ENCODE measurements around the gene LDAF1. TPM values are rescaled to one million over a fixed set of nuclear protein-coding genes. Genes with fewer than 3 reads are reported as not detected.
"Not testable (repeated sequence)": the region's sequence is repeated elsewhere in the genome, so short reads cannot be mapped to it uniquely, and the experiment has no call there.

The LDAF1 gene
- total RNA-seq (2014; rRNA removed; shearing (Covaris generic)), result 6.0 and 10.9 TPM in 2 replicates

- peak; percentile 79 for DNase-seq (ENCODE audit: low read depth)
Measured at GRCh38 chr16:21158208-21159110, at the start of gene LDAF1. Gene LDAF1, plus strand, starts transcription at chr16:21158674. Its CDS starts 2,509 bp downstream, at chr16:21161183.

- not testable (repeated sequence) for DNase-seq (ENCODE audit: low read depth)
Measured at GRCh38 chr16:21115551-21115950, 42.9 kb upstream of the LDAF1 start.

DNA sequence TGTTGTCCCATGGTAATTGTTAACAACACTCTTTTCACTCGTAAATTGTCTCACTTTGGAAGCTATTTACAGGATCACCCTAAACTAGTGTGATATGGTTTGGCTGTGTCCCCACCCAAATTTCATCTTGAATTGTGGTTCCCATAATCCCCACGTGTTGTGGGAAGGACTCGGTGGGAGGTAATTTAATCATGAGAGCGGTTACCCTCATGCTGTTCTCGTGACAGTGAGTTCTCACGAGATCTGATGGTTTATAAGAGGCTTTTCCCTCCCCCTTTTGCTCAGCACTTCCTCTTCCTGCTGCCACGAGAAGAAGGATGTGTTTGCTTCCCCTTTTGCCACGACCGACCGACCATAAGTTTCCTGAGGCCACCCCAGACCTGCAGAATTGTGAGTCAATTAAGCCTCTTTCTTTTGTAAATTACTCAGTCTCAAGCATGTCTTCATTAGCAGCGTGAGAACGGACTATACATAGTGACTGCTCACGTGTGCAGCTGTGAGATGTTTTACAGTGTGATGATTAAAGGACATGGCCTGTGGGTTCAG lies 42.3 kb upstream of the LDAF1 start:
- DNase-seq (ENCODE audit: low read depth), result peak; percentile 10

DNA sequence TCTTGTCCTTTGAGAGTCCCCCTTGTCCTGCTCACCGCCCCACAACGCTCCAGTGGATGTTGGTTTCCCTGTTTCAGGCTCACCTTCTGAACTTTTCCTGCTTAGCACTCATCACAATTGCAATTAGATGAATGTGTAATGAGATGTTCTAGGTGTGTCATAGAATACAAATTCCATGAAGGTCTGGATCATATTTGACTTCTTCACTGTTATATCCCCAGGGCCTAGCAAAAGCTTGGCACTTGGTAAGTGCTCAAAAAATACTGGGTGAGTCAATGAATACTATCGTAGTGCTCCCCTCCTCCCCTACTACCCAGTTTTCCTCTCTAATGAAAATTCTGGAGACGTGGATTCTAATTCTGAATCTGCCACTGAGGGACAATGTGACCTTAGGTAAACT lies 40.9 kb upstream of the LDAF1 start:
- no peak for DNase-seq (ENCODE audit: low read depth)

DNA sequence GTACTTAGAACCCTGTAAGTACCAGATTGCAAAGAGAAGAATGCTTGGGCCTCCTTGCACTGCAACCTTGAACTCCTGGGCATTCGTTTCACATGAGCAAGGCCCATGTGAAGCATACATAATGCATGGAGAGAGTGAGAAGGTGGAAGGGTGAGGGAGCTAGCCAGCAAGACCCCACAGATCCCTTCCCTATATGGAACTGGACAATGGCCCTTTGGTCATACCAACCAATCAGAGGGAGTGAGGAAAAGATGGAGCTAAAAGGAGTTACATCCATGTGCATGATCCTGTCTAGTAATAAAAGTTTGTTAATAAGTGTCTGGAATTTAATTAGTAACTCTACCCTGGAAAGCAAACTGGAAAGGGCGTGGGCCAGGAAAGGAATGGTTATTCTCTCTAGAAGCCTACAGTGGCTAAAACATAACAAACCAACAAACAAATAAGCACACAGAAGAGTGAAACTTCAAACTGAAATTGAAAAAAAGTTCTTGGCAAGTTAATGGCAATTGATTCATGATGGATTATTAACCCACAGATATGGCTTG lies 37.4 kb upstream of the LDAF1 start:
- no peak for DNase-seq (ENCODE audit: low read depth)

DNA sequence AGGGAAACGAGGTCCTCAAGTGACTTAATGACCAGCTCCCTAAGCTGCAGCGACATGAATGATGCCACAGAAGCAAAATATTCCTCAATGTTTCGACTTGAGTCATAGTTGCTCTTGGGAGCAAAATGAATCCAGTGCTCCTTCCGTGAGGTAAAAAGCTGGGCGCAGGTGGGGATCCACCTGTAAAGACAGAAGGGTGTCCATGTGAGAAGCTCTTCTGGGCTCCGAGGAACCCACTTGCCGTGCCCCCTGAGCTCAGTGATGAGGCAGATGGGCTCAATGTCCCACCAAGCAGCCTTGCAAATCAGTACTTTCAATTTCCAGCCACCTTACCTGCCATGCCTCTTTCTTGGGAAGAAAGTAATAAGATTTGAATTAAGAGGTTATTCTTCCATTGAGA lies 33.3 kb upstream of the LDAF1 start:
- no peak for DNase-seq (ENCODE audit: low read depth)

DNA sequence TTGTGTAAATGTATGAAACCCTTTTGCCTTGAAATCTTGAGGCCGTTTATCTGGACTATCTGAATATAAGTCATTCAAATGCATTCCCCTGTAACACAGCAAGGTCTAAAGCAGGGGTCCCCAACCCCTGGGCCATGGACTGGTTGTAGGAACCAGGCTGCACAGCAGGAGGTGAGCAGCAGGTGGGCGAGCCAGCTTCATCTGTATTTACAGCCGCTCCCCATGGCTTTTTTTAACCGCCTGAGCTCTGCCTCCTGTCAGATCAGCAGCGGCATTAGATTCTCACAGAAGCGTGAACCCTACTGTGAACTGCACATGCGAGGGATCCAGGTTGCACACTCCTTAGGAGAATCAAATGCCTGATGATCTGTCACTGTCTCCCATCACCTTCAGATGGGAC lies 32.0 kb upstream of the LDAF1 start:
- no peak for DNase-seq (ENCODE audit: low read depth)

DNA sequence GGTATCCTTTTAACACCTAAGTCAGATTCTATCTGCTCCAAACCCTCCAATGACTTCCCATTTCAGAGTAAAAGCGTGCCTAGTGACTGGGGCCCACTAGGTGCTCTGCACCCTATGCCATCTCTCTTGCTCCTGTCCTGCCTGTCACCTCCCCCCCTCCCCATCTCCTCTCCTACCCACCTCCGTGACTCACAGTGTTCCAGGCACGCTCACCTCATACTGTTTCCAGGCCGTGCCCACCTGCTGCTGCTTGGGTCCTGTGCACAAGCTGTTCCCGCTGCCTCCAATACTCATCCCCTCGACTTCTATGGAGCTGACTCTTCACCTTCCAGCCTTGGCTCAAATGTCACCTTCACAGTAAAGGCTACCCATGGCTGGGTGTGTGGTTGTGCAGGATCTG lies 29.5 kb upstream of the LDAF1 start:
- no peak for DNase-seq (ENCODE audit: low read depth)

DNA sequence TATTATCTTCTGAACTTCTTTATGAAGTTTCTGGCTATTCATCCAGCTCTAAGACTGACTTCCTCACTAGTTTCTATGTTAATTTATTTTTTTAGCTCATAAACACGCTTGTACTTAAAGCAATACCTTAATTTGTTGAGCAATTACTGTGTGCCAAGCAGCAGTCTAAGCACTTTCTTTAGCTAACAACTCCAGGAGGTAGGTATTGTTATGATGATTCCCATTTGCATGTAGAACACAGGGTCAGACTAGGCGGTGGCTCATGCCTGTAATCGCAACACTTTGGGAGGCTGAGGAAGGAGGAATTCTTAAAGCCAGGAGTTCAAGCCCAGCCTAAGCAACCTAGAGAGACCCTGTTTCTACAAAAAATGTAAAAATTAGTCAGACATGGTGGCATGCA lies 27.7 kb upstream of the LDAF1 start:
- DNase-seq (ENCODE audit: low read depth), result no peak

- no peak for DNase-seq (ENCODE audit: low read depth)
Measured at GRCh38 chr16:21134053-21134452, 24.4 kb upstream of the LDAF1 start.

GRCh38 chr16:21145738-21146137 lies 12.7 kb upstream of the LDAF1 start:
- no peak for DNase-seq (ENCODE audit: low read depth)

GRCh38 chr16:21150375-21151001 lies 8.0 kb upstream of the LDAF1 start, which contains the start of gene DNAH3:
Gene DNAH3, minus strand, starts transcription at chr16:21150846. Its CDS starts 527 bp downstream, at chr16:21150319.
- peak; percentile 8 for DNase-seq (ENCODE audit: low read depth)

DNA sequence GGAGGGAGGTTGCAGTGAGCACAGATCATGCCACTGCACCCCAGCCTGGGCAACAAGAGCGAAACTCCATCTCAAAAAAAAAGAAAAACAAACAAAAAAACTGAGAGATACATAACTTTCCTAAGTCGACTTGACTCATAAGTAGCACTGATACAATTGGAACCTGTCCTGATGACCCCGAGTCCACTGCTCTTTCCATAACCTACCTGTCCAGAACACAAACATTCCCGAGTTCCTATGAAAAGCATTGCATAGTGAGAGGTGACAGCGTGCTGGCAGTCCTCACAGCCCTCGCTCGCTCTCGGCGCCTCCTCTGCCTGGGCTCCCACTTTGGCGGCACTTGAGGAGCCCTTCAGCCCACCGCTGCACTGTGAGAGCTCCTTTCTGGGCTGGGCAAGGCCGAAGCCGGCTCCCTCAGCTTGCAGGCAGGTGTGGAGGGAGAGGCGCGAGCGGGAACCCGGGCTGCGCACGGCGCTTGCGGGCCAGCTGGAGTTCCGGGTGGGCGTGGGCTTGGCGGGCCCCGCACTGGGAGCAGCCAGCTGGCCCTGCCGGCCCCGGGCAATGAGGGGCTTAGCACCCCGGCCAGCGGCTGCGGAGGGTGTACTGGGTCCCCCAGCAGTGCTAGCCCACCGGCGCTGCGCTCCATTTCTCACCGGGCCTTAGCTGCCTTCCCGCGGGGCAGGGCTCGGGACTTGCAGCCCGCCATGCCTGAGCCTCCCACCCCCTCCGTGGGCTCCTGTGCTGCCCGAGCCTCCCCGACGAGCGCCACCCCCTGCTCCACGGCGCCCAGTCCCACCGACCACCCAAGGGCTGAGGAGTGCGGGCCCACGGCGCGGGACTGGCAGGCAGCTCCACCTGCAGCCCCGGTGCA lies 6.1 kb upstream of the LDAF1 start:
- not testable (repeated sequence) for DNase-seq (ENCODE audit: low read depth)

GRCh38 chr16:21153124-21153729 lies 5.2 kb upstream of the LDAF1 start:
- DNase-seq (ENCODE audit: low read depth), result not testable (repeated sequence)

DNA sequence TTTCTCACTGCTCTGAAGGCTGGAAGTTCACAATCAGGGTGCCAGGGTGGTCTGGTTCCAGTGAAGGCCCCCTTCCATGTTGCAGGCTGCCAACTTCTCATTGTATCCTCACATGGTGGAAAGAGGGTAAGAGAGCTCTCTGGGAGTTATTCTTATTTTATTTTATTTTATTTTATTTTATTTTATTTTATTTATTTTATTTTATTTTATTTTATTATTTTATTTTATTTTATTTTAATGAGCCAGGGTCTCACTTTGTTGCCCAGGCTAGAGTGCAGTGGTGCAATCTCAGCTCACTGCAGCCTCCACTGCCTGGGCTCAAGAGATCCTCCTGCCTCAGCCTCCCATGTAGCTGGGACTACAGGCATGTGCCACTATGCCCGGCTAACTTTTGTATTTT lies 2.5 kb upstream of the LDAF1 start:
- not testable (repeated sequence) for DNase-seq (ENCODE audit: low read depth)

DNA sequence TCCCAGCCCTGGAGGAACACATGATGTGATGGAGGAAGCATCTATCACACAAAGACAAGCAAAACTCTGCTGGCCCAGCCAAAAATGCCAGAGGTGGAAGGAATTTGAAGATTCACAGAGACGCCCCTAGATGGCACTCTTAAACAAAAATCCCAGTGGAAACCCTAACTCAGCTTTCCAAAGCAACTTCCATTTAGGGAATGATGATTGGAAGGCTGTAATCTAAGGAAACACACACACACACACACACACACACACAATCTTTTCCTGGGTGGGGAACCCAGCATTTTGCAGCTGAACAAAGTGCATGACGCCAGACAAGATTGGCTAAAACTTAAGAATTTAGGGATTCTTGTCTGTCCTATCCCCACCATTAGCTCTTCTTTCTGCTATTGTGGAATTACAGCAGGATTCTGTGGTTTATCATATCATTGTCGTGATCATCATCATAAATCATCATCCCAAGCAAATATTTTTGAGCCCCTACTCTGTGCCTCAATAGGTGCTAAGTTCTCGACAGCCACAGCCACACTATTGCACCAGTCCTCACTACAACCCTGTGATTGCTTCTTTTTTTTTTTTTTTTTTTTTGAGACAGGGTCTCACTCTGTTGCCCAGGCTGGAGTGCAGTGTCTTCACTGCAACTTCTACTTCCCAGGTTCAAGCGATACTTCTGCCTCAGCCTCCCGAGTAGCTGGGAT lies 1.6 kb upstream of the LDAF1 start:
- DNase-seq (ENCODE audit: low read depth), result peak; percentile 70

- DNase-seq (ENCODE audit: low read depth), result no peak
Measured at GRCh38 chr16:21157632-21158031, 842 bp upstream of the LDAF1 start.

GRCh38 chr16:21159281-21159951 lies 942 bp downstream of the LDAF1 start:
- no peak for DNase-seq (ENCODE audit: low read depth)

GRCh38 chr16:21160276-21160675 lies 1.8 kb downstream of the LDAF1 start:
- no peak for DNase-seq (ENCODE audit: low read depth)

- DNase-seq (ENCODE audit: low read depth), result peak; percentile 26
Measured at GRCh38 chr16:21161211-21161610, 2.7 kb downstream of the LDAF1 start.

Data from M059J (cell line).